Panc1 (cell line): ENCODE measurements around the gene MACROD2. TPM values are rescaled to one million over a fixed set of nuclear protein-coding genes. Genes with fewer than 3 reads are reported as not detected.

Source experiments
- ATAC-seq: fragments of 200-7000 bp; cut with Tn5 transposase; 2 replicates; pipeline ENCODE4 v1.9.1; 2020; ENCODE audit warnings: mild to moderate bottlenecking, moderate library complexity
- BruUV-seq: library from RNA; stranded (reverse); fragments of 400-500 nt; replicated peaks from 2 replicates; lab custom pipeline; 2021; lab: Mats Ljungman, UMichigan
- CTCF ChIA-PET: fragments of 300-600 bp; sonication (Branson Sonifier 250); formaldehyde crosslinking; loops from one replicate; lab custom pipeline; 2022; ENCODE audit warnings: antibody characterized with exemption; lab: Charles Lee
- POLR2A ChIA-PET: fragments of 300-600 bp; sonication (Branson Sonifier 250); formaldehyde crosslinking; loops from one replicate; lab custom pipeline; 2022; ENCODE audit warnings: antibody characterized with exemption; lab: Charles Lee
- DNase-seq: peaks from one replicate; pipeline ENCODE4 v3.0.0-alpha.2; 2010; ENCODE audit warnings: low read depth, low spot score
- H3K27ac ChIP-seq: 2 replicates; pipeline ENCODE4 v1.5.1; 2011; ENCODE audit warnings: mild to moderate bottlenecking, low read length, inconsistent platforms
- H3K27me3 ChIP-seq: fragments of 200-500 bp; sonication (Bioruptor generic); 2 replicates; pipeline ENCODE4 v1.6.0; 2014; ENCODE audit warnings: low read length, inconsistent platforms; ENCODE audit not compliant: control insufficient read depth, insufficient read depth
- H3K36me3 ChIP-seq: fragments of 200-500 bp; sonication (Bioruptor generic); 2 replicates; pipeline ENCODE4 v1.5.1; 2014; ENCODE audit warnings: inconsistent platforms, mild to moderate bottlenecking, low read length, moderate library complexity; ENCODE audit not compliant: control insufficient read depth, insufficient read depth
- H3K4me1 ChIP-seq: 2 replicates; pipeline ENCODE4 v1.5.1; 2011; ENCODE audit warnings: inconsistent platforms, mild to moderate bottlenecking, low read length, moderate library complexity; ENCODE audit not compliant: control insufficient read depth, insufficient read depth
- H3K4me3 ChIP-seq, 2 experiments: 2 replicates each; pipeline ENCODE4 v1.5.1; 2011 to 2012; ENCODE audit warnings: low read depth in 2 of 2, low read length in 2 of 2, mild to moderate bottlenecking in 2 of 2, inconsistent platforms in 1 of 2, moderate library complexity in 1 of 2
- H3K9me3 ChIP-seq: fragments of 200-500 bp; sonication (Bioruptor generic); 2 replicates; pipeline ENCODE4 v1.5.1; 2014; ENCODE audit warnings: low read depth, mild to moderate bottlenecking, inconsistent platforms, low read length, moderate library complexity; ENCODE audit not compliant: control insufficient read depth, insufficient read depth
- POLR2AphosphoS5 ChIP-seq: IDR thresholded peaks from 2 replicates; pipeline ENCODE4 v1.6.1; 2012; ENCODE audit warnings: mild to moderate bottlenecking, low read depth, low read length, moderate library complexity
- SIN3A ChIP-seq: IDR thresholded peaks from 2 replicates; pipeline ENCODE4 v1.6.1; 2012; ENCODE audit warnings: low read depth, mild to moderate bottlenecking, low read length, moderate library complexity, borderline replicate concordance; ENCODE audit not compliant: insufficient read depth
- TCF7L2 ChIP-seq: IDR thresholded peaks from 2 replicates; pipeline ENCODE4 v1.6.1; 2011; ENCODE audit warnings: mild to moderate bottlenecking, low read depth, low read length, inconsistent platforms
- in situ Hi-C: cut with HindIII; loops from 2 replicates; pipeline ENCODE4 v1.10.0; 2016; ENCODE audit warnings: low sequenced_read_pairs, low pct_unique_long_range_greater_than_20kb
- intact Hi-C: fragments of 100-400 bp; cut with micrococcal nuclease; formaldehyde crosslinking; loops from one replicate; pipeline ENCODE4 v1.10.0; 2022; ENCODE audit not compliant: unreplicated experiment
- total RNA-seq: library from RNA; stranded (reverse); gene quantifications from one replicate; pipeline ENCODE4 v1.2.1, GENCODE V29; 2021; ENCODE audit not compliant: unreplicated experiment
- TF ChIP-seq, protein P1 (sequence below), 2 experiments: IDR thresholded peaks; 2 replicates each; pipeline ENCODE4 v1.6.1; 2011 to 2012; ENCODE audit warnings: low read depth in 2 of 2, control low read depth in 1 of 2, low read length in 1 of 2, mild to moderate bottlenecking in 1 of 2, moderate library complexity in 1 of 2; ENCODE audit not compliant: insufficient read depth in 1 of 2
- TF ChIP-seq, protein P2 (sequence below): fragments of 450-650 bp; IDR thresholded peaks from 2 replicates; pipeline ENCODE4 v1.5.1; 2017; ENCODE audit warnings: mild to moderate bottlenecking

Gene MACROD2
- total RNA-seq, 1 experiment from 2014 or later: 1.2 TPM

DNA sequence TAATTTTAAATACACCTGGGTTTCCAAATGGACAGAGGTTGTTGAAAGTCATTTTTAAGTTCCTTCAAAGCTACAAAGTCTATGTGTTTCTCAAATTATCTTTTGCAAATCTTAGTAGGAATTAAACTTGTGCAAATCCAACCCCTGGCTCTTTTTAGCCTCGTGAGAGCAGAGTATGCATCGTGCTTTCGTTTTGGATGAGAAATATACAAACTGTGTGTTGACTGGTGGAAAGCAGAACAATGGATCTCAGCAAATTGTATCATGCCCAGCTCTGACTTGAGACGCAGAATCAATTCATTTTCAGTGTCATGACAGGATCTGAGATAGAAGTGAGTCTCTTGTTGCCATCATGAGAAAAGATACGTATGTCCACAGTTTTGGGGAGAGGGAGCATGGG, 884.5 kb downstream of the MACROD2 start:
- ATAC-seq: no peak
- Histone ChIP-seq H3K4me3 (no peak overlapping the region), H3K9me3 (no peaks in the 10 kb centered on the region), H3K27me3 (no peaks in the 10 kb centered on the region), H3K36me3 (no peaks in the 10 kb centered on the region), H3K4me1 (no peaks in the 10 kb centered on the region; the same call in 1 of the 2 replicates), H3K27ac (no peak overlapping the region)
- intact Hi-C loops: no loop called here
- DNase-seq: no peak
- POLR2A ChIA-PET: no interaction called here
- TF ChIP-seq TCF7L2: no peak
- TF ChIP-seq SIN3A: no peak
- TF ChIP-seq POLR2AphosphoS5: no peak
- TF ChIP-seq, protein P1, sequence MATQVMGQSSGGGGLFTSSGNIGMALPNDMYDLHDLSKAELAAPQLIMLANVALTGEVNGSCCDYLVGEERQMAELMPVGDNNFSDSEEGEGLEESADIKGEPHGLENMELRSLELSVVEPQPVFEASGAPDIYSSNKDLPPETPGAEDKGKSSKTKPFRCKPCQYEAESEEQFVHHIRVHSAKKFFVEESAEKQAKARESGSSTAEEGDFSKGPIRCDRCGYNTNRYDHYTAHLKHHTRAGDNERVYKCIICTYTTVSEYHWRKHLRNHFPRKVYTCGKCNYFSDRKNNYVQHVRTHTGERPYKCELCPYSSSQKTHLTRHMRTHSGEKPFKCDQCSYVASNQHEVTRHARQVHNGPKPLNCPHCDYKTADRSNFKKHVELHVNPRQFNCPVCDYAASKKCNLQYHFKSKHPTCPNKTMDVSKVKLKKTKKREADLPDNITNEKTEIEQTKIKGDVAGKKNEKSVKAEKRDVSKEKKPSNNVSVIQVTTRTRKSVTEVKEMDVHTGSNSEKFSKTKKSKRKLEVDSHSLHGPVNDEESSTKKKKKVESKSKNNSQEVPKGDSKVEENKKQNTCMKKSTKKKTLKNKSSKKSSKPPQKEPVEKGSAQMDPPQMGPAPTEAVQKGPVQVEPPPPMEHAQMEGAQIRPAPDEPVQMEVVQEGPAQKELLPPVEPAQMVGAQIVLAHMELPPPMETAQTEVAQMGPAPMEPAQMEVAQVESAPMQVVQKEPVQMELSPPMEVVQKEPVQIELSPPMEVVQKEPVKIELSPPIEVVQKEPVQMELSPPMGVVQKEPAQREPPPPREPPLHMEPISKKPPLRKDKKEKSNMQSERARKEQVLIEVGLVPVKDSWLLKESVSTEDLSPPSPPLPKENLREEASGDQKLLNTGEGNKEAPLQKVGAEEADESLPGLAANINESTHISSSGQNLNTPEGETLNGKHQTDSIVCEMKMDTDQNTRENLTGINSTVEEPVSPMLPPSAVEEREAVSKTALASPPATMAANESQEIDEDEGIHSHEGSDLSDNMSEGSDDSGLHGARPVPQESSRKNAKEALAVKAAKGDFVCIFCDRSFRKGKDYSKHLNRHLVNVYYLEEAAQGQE (IDR thresholded peaks at IDR 0.05; ENCODE audit: insufficient read depth in 1 of 2, low read depth in 2 of 2, low read length in 1 of 2): no peak
- TF ChIP-seq, protein P2, sequence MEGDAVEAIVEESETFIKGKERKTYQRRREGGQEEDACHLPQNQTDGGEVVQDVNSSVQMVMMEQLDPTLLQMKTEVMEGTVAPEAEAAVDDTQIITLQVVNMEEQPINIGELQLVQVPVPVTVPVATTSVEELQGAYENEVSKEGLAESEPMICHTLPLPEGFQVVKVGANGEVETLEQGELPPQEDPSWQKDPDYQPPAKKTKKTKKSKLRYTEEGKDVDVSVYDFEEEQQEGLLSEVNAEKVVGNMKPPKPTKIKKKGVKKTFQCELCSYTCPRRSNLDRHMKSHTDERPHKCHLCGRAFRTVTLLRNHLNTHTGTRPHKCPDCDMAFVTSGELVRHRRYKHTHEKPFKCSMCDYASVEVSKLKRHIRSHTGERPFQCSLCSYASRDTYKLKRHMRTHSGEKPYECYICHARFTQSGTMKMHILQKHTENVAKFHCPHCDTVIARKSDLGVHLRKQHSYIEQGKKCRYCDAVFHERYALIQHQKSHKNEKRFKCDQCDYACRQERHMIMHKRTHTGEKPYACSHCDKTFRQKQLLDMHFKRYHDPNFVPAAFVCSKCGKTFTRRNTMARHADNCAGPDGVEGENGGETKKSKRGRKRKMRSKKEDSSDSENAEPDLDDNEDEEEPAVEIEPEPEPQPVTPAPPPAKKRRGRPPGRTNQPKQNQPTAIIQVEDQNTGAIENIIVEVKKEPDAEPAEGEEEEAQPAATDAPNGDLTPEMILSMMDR: no peak
- in situ Hi-C loops: no loop called here
- CTCF ChIA-PET: no interaction called here
- BruUV-seq: no TSS peak

DNA sequence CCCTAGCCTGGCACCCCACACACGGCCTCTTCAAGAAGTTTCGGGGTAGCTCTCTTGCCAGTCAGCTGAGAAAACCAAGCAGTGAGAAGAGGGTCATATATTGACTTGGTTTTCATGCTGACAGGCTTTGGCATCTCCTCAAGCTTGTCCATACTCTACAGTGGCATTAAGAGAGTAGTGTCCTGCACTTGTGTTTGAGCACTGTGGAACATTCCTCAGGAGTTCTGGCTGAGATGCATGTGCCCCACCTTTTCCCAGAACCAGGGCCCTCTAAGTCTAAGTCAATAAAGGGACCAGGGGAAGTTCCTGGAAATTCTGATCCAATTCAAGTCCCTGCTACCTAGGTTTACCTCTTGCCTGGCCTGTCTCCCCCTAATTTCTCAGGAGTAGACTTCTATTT, 886.2 kb downstream of the MACROD2 start:
- no peaks in the 10 kb centered on the region for H3K9me3 ChIP-seq
- H3K4me3 ChIP-seq: no peak overlapping the region
- BruUV-seq: no TSS peak
- in situ Hi-C loops (no loop called here), intact Hi-C loops (no loop called here)
- ChIA-PET CTCF (no interaction called here), POLR2A (no interaction called here)
- no peak overlapping the region for H3K27ac ChIP-seq
- TF ChIP-seq SIN3A: no peak
- TF ChIP-seq, protein P1 (IDR thresholded peaks at IDR 0.05; ENCODE audit: insufficient read depth in 1 of 2, low read depth in 2 of 2, low read length in 1 of 2): no peak
- TF ChIP-seq TCF7L2: no peak
- TF ChIP-seq, protein P2: no peak
- TF ChIP-seq POLR2AphosphoS5: no peak
- H3K27me3 ChIP-seq: no peaks in the 10 kb centered on the region
- no peak for DNase-seq
- ATAC-seq: no peak
- no peaks in the 10 kb centered on the region; the same call in 1 of the 2 replicates for H3K4me1 ChIP-seq
- H3K36me3 ChIP-seq: no peaks in the 10 kb centered on the region
